K562 (cell line): ENCODE data around the gene CAMK2D.

Experiments
- CTCF ChIP-seq, 3 experiments: IDR thresholded peaks in 2 of 3; conservative IDR thresholded peaks in 1 of 3; 2 replicates each; pipeline ENCODE4 v1.5.1; 2011 to 2012; ENCODE audit warnings: low read length in 3 of 3, mild to moderate bottlenecking in 3 of 3, control low read depth in 2 of 3, improper control_type of control experiment in 1 of 3, inconsistent platforms in 1 of 3, low read depth in 1 of 3, mixed read lengths in 1 of 3, moderate library complexity in 1 of 3; ENCODE audit not compliant: insufficient read depth in 2 of 3
- EP300 ChIP-seq: IDR thresholded peaks from 2 replicates; pipeline ENCODE4 v1.6.1; 2012; ENCODE audit warnings: low read length, improper control_type of control experiment
- EZH2 ChIP-seq: IDR thresholded peaks from 2 replicates; pipeline ENCODE4 v1.6.1; 2012; ENCODE audit warnings: low read depth, mild to moderate bottlenecking, inconsistent platforms, low read length, borderline replicate concordance
- LEF1 ChIP-seq: fragments of 450-650 bp; IDR thresholded peaks from 2 replicates; pipeline ENCODE4 v1.6.1; 2016; ENCODE audit warnings: mild to moderate bottlenecking
- RAD21 ChIP-seq, 2 experiments: fragments of 250-450 bp in 1 of 2; fragments of 450-650 bp in 1 of 2; sonication (Bioruptor Pico) in 1 of 2; formaldehyde crosslinking in 1 of 2; IDR thresholded peaks in 1 of 2; conservative IDR thresholded peaks in 1 of 2; 2 replicates each; pipeline versions ENCODE4 v1.4.0 to v1.8.0; 2020 to 2022; ENCODE audit warnings: mild to moderate bottlenecking in 2 of 2, moderate library complexity in 1 of 2
- TCF7 ChIP-seq: sonication (generic); IDR thresholded peaks from 2 replicates; pipeline ENCODE4 v1.6.1; 2016; ENCODE audit warnings: antibody characterized with exemption, borderline replicate concordance
- YY1 ChIP-seq, 3 experiments: IDR thresholded peaks; 2 replicates each; pipeline ENCODE4 v1.6.1; 2011; ENCODE audit warnings: low read length in 2 of 3, mild to moderate bottlenecking in 2 of 3, moderate library complexity in 2 of 3, borderline replicate concordance in 1 of 3, control low read depth in 1 of 3, low read depth in 1 of 3; ENCODE audit not compliant: insufficient read depth in 3 of 3, insufficient replicate concordance in 2 of 3, control insufficient read depth in 1 of 3, insufficient read length in 1 of 3; ENCODE audit errors: extremely low read depth in 1 of 3
- ZFP1 ChIP-seq: fragments of 450-650 bp; formaldehyde crosslinking; IDR thresholded peaks from 2 replicates; pipeline ENCODE4 v1.4.0; 2020; ENCODE audit warnings: mild to moderate bottlenecking, mixed read lengths
- ZKSCAN8 ChIP-seq: fragments of 200-800 bp; sonication (Bioruptor generic); IDR thresholded peaks from 2 replicates; pipeline ENCODE4 v1.6.1; 2016; ENCODE audit warnings: missing genetic modification characterization, missing compliant biosample characterization

GRCh38 chr4:113423631-113424030 lies 337.9 kb downstream of the CAMK2D start:
- TF ChIP-seq RAD21 (CRISPR knock-in tag; conservative IDR thresholded peaks at IDR 0.05 in 1 of 2, IDR thresholded peaks at IDR 0.05 in 1 of 2) (no peak), EZH2 (no peak), ZKSCAN8 (CRISPR knock-in tag) (no peak), YY1 (IDR thresholded peaks at IDR 0.05; ENCODE audit: borderline replicate concordance in 1 of 3, control insufficient read depth in 1 of 3, extremely low read depth in 1 of 3, insufficient read depth in 3 of 3, insufficient read length in 1 of 3, insufficient replicate concordance in 2 of 3, low read depth in 1 of 3, low read length in 2 of 3) (no peak), TCF7 (no peak), EP300 (no peak), LEF1 (no peak), ZFP1 (CRISPR knock-in tag) (no peak), CTCF (IDR thresholded peaks at IDR 0.05 in 2 of 3, conservative IDR thresholded peaks at IDR 0.05 in 1 of 3; ENCODE audit: insufficient read depth in 2 of 3, low read depth in 1 of 3, low read length in 3 of 3) (no peak)
